ENCODE measurements around the gene TSSC4.

GRCh38 chr11:2382936-2383851, 17.4 kb upstream of the TSSC4 start:
- no peak for TF ChIP-seq CTCF (IDR thresholded peaks at IDR 0.05)
- no peak for TF ChIP-seq POLR2A (IDR thresholded peaks at IDR 0.05)
